GM19240 (cell line): Measurements from ENCODE around the gene AKAP6.
"Not testable (repeated sequence)": the region's sequence is repeated elsewhere in the genome, so short reads cannot be mapped to it uniquely, and the experiment has no call there.

Source experiments
- DNase-seq: peaks from one replicate; pipeline ENCODE4 v3.0.0; 2011; ENCODE audit warnings: low spot score; ENCODE audit not compliant: insufficient read length

AKAP6 gene

GRCh38 chr14:32368107-32368506 is 39.0 kb downstream of the AKAP6 start:
- DNase-seq, result no peak

- no peak for DNase-seq
Observed at GRCh38 chr14:32370714-32371113, 41.6 kb downstream of the AKAP6 start.

DNA sequence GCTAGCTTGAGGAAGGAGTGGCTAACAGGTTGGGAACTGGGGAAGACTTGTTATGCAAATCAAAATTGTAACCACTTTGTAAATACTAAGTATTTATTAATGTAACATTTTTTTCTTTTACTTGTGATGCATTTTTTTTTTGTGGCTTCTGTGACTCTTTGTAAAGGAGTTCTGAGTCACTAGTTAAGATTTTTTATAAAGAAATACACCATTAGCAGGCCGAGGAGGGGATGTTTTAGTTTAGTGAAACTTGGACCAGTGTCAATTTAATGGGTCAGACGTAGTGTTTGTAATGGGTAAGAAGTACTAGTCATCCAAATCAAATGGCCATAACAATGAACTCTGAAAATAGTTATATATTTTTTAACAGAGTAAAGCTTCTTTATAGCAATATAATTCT is 43.1 kb downstream of the AKAP6 start:
- no peak for DNase-seq

DNA sequence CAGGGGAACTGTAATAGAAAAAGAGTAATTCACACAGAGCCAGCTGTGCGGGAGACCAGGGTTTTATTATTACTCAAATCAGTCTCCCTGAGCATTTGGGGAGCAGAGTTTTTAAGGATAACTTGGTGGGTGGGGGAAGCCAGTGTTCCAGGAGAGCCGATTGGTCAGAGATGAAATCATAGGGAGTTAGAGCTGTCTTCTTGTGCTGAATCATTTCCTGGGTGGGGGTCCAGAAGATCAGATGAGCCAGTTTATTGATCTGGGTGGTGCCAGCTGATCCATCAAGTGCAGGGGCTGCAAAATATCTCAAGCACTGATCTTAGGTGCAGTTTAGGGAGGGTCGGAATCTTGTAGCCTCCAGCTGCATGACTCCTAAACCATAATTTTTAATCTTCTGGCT is 44.1 kb downstream of the AKAP6 start:
- not testable (repeated sequence) for DNase-seq

DNA sequence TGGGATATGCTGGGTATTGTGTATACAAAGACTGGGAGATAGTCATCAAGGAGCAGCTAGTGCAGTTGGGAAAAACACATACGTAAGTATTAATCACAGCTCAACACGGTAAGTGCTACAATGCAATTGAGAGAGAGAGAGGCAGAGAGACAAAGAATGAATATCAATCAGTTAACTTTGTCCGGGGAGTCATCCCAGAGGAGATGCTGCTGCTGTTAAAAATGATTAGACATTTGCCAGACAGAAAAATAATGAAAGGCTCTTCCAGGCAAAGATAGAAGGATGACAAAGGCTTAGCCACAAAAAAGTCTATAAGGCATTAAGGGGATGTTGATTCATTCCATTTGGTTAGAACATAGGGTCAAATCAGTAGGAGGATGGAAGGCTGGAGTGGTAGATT is 45.1 kb downstream of the AKAP6 start:
- no peak for DNase-seq

- DNase-seq, result no peak
Observed at GRCh38 chr14:32375663-32376062, 46.6 kb downstream of the AKAP6 start.

DNA sequence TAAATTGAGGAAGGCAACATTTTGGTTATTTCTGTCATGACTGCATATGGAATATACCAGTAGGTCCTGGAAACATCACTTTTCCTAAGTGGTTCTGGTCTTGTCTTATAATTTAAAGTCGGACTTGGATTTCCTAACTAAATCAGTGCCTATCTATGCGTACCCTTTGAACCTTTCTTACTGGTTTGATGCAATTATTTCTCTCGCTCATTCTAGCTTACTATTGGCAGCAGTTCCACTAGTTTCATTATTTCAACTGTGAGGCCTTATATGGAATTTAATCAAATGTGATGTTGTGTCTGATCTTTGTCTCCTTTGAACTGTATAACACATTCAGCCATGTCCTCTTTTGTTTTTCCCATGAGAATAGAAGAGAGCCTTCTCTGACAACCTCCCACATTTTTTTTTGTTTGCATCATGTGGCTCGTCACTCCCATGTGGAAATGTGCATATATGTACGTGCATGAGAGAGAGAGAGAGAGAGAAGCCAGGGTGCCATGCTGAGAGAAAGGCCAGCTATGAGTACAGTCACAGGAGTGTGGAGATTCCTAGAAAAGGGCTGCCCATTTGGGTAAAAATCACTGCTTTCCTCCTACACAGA is 48.0 kb downstream of the AKAP6 start:
- no peak for DNase-seq

DNA sequence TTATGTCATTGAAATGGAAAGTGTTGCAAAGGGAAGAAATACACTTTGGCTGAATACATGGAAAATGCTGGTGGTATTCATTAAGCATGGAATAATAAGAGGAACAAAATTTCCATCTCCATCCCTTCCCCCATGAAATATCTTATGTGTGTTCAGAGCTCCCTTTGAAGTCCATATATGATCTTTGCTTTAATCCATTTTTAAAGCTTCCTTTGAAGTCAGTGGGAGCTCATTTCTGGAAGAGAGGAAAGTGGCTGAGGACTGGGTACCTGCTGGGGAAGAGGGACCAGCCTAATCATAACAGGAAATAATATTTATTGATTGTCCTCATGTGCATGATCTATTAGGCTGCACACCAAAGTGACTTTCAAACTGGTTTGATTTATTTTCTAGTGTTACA is 49.2 kb downstream of the AKAP6 start:
- DNase-seq, result no peak

- no peak for DNase-seq
Observed at GRCh38 chr14:32379447-32379846, 50.3 kb downstream of the AKAP6 start.

DNA sequence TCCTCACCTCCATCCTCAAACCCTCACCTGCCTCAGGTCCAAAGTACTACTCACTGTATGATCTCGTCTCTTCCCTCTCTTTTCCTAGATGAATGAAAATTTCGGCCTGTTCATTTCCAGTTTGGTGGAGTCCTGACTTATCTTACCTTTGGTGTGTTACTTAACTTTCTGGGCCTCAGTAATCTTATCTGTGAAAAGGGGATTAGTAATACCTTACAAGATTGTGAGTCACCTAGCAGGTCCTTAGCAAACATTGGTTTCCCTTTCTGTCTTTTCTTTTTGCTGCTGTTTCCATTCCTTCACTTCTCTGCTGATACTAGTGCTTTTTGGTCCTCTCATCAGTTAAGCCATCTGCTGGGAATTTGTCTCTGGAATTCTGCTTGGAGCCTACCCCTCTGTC is 52.8 kb downstream of the AKAP6 start:
- no peak for DNase-seq

DNA sequence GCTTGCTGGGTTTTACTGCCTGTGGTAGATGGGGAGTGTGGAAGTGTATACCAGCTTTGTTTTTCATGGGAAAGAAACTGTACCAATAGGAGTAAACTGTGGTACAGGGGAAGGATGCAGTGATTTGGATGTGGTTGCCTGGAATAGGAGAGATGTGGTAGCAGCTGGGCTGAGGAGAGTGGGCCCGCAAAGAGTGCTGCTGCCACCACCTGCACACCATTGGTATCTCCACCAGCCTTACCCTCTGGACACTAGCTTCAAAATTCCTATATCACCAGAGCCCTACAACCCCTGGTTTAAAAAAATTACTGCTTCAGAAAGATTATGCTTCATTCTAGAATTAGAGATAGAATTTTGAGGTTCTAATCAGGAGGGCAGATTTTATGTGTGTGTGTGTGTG is 53.6 kb downstream of the AKAP6 start:
- no peak for DNase-seq

- DNase-seq, result no peak
Observed at GRCh38 chr14:32383364-32384009, 54.4 kb downstream of the AKAP6 start.

- DNase-seq, result no peak
Observed at GRCh38 chr14:32384464-32384863, 55.4 kb downstream of the AKAP6 start.

DNA sequence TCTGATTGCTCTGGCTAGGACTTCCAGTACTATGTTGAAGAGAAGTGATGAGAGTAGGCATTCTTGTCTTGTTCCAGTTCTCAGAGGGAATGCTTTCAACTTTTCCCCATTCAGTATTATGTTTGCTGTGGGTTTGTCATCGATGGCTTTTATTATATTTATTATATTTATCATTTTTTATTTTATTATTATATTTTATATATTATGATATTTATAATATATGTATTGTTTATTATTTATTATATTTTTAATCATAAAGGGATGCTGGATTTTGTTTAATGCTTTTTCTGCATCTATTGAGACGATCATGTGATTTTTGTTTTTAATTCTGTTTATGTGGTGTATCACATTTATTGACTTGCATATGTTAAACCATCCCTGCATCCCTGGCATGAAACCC is 58.2 kb downstream of the AKAP6 start:
- DNase-seq, result not testable (repeated sequence)

- no peak for DNase-seq
Observed at GRCh38 chr14:32393119-32393518, 64.0 kb downstream of the AKAP6 start.

DNA sequence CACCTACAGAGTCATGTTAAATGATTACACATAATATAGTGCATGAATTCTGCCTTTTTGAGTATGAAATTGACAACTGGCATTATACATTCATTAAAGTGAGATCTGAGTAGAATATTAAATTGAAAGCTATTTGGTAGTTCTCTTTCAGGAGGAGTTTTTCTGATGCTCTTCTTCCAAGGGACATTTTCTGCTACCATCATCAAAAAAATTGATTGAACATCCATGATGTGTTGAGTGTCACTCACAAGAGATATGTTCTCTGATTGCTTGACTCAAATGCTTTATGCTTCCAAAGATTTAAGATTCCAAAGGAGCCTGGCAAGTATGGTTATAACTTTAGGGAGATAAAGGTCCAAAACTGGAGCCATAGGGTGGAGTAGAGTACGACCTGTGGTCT is 64.9 kb downstream of the AKAP6 start:
- DNase-seq, result no peak

DNA sequence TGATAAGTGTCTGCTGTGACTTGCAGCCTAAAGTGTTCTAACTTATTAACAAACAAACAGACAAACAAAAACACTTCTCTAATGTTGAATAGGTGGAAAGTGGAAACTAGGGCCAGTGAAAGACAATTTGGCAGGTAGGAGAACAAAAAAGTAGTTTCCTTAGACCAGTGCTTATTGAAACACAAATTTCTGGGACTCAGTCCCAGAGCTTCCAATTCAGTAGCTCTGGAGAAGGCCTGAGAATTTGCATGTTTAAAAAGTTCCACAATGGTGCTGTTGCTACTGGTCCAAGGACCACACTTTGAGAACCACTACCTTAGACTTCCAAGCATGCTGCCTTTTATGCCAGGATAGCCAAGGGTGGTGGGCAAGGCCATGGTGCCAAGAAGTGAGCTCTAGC is 67.8 kb downstream of the AKAP6 start:
- DNase-seq, result no peak

- no peak for DNase-seq
Observed at GRCh38 chr14:32397861-32398640, 69.0 kb downstream of the AKAP6 start.

- no peak for DNase-seq
Observed at GRCh38 chr14:32399920-32400319, 70.8 kb downstream of the AKAP6 start.

GRCh38 chr14:32400480-32400879 is 71.4 kb downstream of the AKAP6 start:
- no peak for DNase-seq

DNA sequence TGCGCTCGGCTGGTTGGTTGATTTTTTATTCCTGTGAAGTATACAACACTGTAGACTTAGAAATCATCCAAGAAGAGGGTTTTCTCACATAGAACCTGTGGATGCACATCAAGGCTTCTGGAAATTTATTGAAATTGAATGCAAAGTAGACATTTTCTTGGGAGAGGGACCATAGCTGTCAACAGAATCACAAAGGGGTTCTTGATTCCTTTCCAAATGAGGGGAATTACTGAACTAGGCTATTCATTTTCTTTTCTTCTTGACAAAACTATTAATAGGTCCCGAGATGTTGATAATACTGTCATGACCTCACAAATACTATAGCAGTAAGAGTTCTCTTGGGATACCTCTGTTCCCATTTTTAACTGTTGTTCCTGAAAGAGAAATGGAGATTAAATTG is 73.9 kb downstream of the AKAP6 start:
- no peak for DNase-seq

DNA sequence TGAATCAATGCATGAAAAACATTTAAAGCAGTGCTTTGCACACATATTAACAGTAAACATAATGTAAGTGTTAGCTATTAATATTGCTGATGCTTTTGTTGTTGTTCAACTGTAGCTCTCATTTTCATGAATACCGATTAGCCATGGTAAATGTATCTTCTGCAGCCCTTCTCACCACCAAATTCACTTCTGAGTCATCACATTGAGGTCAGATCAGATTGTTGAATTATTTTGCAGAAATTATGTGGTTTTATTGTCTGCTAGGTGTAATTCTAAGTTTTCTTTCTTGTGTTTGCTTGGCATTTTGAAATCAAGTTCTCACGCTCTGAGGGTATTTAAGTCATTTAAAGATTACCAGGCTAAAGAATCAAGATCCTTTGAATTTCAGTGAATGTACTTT is 74.6 kb downstream of the AKAP6 start:
- no peak for DNase-seq
